OCI-LY7 (cell line): ENCODE data around the gene IFT81.

ENCODE experiments used
- EZH2phosphoT487 ChIP-seq: fragments of 200-600 bp; sonication (generic); IDR thresholded peaks from 2 replicates; pipeline ENCODE4 v1.6.1; 2018; ENCODE audit warnings: low read depth, borderline replicate concordance, mild to moderate bottlenecking, mixed run types, antibody characterized with exemption, low read length, moderate library complexity, mixed read lengths
- TF ChIP-seq, protein P1 (sequence below): fragments of 200-600 bp; sonication (generic); conservative IDR thresholded peaks from 2 replicates; pipeline ENCODE4 v1.5.1; 2014; ENCODE audit warnings: mild to moderate bottlenecking, antibody characterized with exemption, low read length, moderate library complexity, mixed read lengths

DNA sequence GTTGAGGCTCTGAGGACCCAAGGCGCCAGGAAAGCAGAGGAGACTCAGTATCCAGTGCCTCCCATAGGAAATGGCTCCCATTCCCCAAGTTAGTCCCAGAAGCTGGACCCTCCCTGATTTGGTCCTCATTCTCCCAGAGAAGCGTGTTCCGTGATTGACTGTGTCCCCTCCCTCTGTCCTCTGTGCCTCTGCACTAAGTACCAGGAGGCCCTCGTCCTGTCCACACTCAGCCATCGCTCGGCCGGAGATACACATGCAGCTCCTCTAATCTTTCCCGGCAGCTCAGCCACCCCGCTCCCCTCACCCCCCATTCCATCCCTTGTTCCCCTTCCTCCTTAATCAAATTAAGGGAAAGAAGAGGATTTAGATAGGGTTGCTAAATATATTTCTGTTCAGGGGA, 128.6 kb downstream of the IFT81 start:
- TF ChIP-seq, protein P1, sequence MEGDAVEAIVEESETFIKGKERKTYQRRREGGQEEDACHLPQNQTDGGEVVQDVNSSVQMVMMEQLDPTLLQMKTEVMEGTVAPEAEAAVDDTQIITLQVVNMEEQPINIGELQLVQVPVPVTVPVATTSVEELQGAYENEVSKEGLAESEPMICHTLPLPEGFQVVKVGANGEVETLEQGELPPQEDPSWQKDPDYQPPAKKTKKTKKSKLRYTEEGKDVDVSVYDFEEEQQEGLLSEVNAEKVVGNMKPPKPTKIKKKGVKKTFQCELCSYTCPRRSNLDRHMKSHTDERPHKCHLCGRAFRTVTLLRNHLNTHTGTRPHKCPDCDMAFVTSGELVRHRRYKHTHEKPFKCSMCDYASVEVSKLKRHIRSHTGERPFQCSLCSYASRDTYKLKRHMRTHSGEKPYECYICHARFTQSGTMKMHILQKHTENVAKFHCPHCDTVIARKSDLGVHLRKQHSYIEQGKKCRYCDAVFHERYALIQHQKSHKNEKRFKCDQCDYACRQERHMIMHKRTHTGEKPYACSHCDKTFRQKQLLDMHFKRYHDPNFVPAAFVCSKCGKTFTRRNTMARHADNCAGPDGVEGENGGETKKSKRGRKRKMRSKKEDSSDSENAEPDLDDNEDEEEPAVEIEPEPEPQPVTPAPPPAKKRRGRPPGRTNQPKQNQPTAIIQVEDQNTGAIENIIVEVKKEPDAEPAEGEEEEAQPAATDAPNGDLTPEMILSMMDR = no peak
- no peak for TF ChIP-seq EZH2phosphoT487
